ENCODE data around the gene DERL2. TPM values are rescaled to one million over a fixed set of nuclear protein-coding genes. Genes with fewer than 3 reads are reported as not detected.

The DERL2 gene
- total RNA-seq, 1 experiment from 2014 or later, result 38.7 TPM

DNA sequence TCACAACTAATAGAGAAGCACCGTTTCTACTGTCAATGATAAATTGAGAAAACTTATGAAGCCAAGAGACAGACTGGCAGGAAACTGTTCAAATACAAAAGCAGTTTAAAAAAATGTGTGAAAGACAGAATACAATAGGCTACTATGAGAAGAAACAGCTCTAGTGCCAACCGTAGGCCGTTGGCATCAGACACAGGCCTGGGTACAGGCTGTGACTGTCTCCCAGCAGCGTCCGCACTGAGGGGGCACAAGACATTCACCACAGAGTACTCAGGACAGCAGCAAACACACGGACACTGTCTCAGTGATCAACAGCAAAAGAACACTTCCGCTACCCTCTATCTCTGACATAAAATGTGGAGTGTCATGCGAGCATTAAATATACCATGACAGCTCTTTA is 39.2 kb downstream of the DERL2 start:
- Histone ChIP-seq H3K4me3 (ENCODE audit: low read length) (no peak overlapping the region), H3K9me2 (replicated peaks; ENCODE audit: low read length) (no peaks in the 10 kb centered on the region), H3F3A (ENCODE audit: low read length, unreplicated experiment) (no peaks in the 10 kb centered on the region), H3K79me2 (ENCODE audit: low read length) (no peaks in the 10 kb centered on the region), H3K4me2 (ENCODE audit: low read length) (no peak overlapping the region), H3K9ac (ENCODE audit: low read length) (no peak overlapping the region), H3K4me1 (ENCODE audit: insufficient read depth, low read length) (no peaks in the 10 kb centered on the region), H3K27ac (ENCODE audit: low read length) (no peak overlapping the region), H4K20me1 (ENCODE audit: low read length) (no peaks in the 10 kb centered on the region), H3K27me3 (ENCODE audit: low read length) (no peaks in the 10 kb centered on the region), H2AFZ (ENCODE audit: low read length) (no peak overlapping the region), H3K36me3 (ENCODE audit: low read depth, low read length) (peaks cover 14% of the 10 kb centered on the region), H3K9me3 (ENCODE audit: low read length) (no peaks in the 10 kb centered on the region)
- ATAC-seq (no peak), DNase-seq (no peak)
- ChIA-PET CTCF (no interaction called here), POLR2A (ENCODE audit: unreplicated experiment) (no interaction called here)
- no TSS peak for BruUV-seq (replicated peaks)
- intact Hi-C loops (cut with micrococcal nuclease), result no loop called here
- no peak for TF ChIP-seq EZH2 (IDR thresholded peaks at IDR 0.05; ENCODE audit: low read length, unreplicated experiment)
- TF ChIP-seq, protein P1, sequence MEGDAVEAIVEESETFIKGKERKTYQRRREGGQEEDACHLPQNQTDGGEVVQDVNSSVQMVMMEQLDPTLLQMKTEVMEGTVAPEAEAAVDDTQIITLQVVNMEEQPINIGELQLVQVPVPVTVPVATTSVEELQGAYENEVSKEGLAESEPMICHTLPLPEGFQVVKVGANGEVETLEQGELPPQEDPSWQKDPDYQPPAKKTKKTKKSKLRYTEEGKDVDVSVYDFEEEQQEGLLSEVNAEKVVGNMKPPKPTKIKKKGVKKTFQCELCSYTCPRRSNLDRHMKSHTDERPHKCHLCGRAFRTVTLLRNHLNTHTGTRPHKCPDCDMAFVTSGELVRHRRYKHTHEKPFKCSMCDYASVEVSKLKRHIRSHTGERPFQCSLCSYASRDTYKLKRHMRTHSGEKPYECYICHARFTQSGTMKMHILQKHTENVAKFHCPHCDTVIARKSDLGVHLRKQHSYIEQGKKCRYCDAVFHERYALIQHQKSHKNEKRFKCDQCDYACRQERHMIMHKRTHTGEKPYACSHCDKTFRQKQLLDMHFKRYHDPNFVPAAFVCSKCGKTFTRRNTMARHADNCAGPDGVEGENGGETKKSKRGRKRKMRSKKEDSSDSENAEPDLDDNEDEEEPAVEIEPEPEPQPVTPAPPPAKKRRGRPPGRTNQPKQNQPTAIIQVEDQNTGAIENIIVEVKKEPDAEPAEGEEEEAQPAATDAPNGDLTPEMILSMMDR (conservative IDR thresholded peaks at IDR 0.05; ENCODE audit: low read depth, low read length), result no peak
- no peak for TF ChIP-seq EZH2phosphoT487 (IDR thresholded peaks at IDR 0.05; ENCODE audit: borderline replicate concordance, low read length)

DNA sequence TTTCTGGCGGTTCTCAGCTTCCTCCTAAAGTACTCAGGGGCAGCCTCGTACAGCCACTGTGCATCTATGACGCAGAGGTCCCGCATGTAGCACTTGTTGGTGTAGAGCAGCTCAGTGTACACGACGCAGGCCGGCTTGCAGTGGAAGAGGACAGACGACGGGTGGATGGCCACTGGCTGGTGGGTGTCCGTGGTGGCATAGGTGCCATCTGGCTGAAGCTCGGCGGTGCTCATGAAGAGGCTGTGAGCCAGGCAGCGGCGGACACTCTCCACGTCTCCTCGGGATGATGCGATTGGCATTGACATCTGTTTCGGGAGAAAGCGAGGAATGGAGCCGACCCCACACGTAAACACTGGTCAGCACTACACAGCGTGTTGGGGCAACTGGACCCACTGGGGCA is 41.8 kb downstream of the DERL2 start:
- H3K36me3 ChIP-seq (ENCODE audit: low read depth, low read length), result peaks cover 14% of the 10 kb centered on the region
- H3K79me2 ChIP-seq (ENCODE audit: low read length), result no peaks in the 10 kb centered on the region
- ChIA-PET POLR2A (ENCODE audit: unreplicated experiment) (no interaction called here), CTCF (no interaction called here)
- H3K27ac ChIP-seq (ENCODE audit: low read length), result no peak overlapping the region
- no peaks in the 10 kb centered on the region for H3K9me3 ChIP-seq (ENCODE audit: low read length)
- no peak for DNase-seq
- H3K9me2 ChIP-seq (replicated peaks; ENCODE audit: low read length), result no peaks in the 10 kb centered on the region
- H3K9ac ChIP-seq (ENCODE audit: low read length), result no peak overlapping the region
- TF ChIP-seq EZH2phosphoT487 (IDR thresholded peaks at IDR 0.05; ENCODE audit: borderline replicate concordance, low read length) (no peak), EZH2 (IDR thresholded peaks at IDR 0.05; ENCODE audit: low read length, unreplicated experiment) (no peak)
- TF ChIP-seq, protein P1 (conservative IDR thresholded peaks at IDR 0.05; ENCODE audit: low read depth, low read length), result no peak
- no peaks in the 10 kb centered on the region for H3F3A ChIP-seq (ENCODE audit: low read length, unreplicated experiment)
- ATAC-seq, result no peak
- no peaks in the 10 kb centered on the region for H3K27me3 ChIP-seq (ENCODE audit: low read length)
- intact Hi-C loops (cut with micrococcal nuclease), result no loop called here
- no peaks in the 10 kb centered on the region for H4K20me1 ChIP-seq (ENCODE audit: low read length)
- H2AFZ ChIP-seq (ENCODE audit: low read length), result no peak overlapping the region
- peaks cover 4% of the 10 kb centered on the region for H3K4me1 ChIP-seq (ENCODE audit: insufficient read depth, low read length)
- no peak overlapping the region for H3K4me3 ChIP-seq (ENCODE audit: low read length)
- no TSS peak for BruUV-seq (replicated peaks)
- H3K4me2 ChIP-seq (ENCODE audit: low read length), result no peak overlapping the region

DNA sequence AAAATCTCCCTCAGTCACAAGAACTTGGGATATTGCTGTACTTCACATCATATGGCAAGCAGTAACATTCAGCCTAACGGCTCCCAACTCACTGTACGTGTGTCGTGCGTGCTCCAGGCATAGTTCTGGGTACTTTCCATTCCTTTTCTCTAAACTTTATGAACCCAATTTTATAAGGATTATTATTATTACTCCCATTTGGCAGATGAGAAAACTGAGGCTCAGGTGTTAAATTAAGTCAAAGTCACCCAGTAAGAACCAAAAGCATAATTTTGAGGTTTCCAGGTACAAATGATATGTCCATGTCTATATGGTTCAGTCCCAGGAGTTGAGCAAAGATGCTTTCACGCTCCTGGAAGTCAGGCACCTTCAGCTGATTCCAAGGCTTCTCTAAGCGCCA is 42.2 kb downstream of the DERL2 start:
- H3K79me2 ChIP-seq (ENCODE audit: low read length), result peaks cover 2% of the 10 kb centered on the region
- TF ChIP-seq EZH2phosphoT487 (IDR thresholded peaks at IDR 0.05; ENCODE audit: borderline replicate concordance, low read length), result no peak
- no peak for TF ChIP-seq EZH2 (IDR thresholded peaks at IDR 0.05; ENCODE audit: low read length, unreplicated experiment)
- TF ChIP-seq, protein P1 (conservative IDR thresholded peaks at IDR 0.05; ENCODE audit: low read depth, low read length), result no peak
- H3K4me1 ChIP-seq (ENCODE audit: insufficient read depth, low read length), result peaks cover 5% of the 10 kb centered on the region
- ChIA-PET CTCF (no interaction called here), POLR2A (ENCODE audit: unreplicated experiment) (no interaction called here)
- H3K9ac ChIP-seq (ENCODE audit: low read length), result no peak overlapping the region
- BruUV-seq (replicated peaks), result no TSS peak
- DNase-seq (no peak), ATAC-seq (no peak)
- H3F3A ChIP-seq (ENCODE audit: low read length, unreplicated experiment), result no peaks in the 10 kb centered on the region
- H4K20me1 ChIP-seq (ENCODE audit: low read length), result no peaks in the 10 kb centered on the region
- intact Hi-C loops (cut with micrococcal nuclease), result no loop called here
- no peak overlapping the region for H3K27ac ChIP-seq (ENCODE audit: low read length)
- no peak overlapping the region for H3K4me3 ChIP-seq (ENCODE audit: low read length)
- peaks cover 14% of the 10 kb centered on the region for H3K36me3 ChIP-seq (ENCODE audit: low read depth, low read length)
- H2AFZ ChIP-seq (ENCODE audit: low read length), result no peak overlapping the region
- H3K9me3 ChIP-seq (ENCODE audit: low read length), result no peaks in the 10 kb centered on the region
- no peak overlapping the region for H3K4me2 ChIP-seq (ENCODE audit: low read length)
- H3K9me2 ChIP-seq (replicated peaks; ENCODE audit: low read length), result no peaks in the 10 kb centered on the region
- H3K27me3 ChIP-seq (ENCODE audit: low read length), result no peaks in the 10 kb centered on the region

Measured in PC-3 (cell line).